Middle frontal gyrus (tissue), 1 donor: ENCODE data around the gene INSRR.
A peak's percentile ranks its signal among the peaks of the same experiment; 100 is the strongest.

Source experiments
- DNase-seq: peaks from one replicate; pipeline ENCODE4 v3.0.0-alpha.2; 2015; ENCODE audit warnings: low spot score; ENCODE audit errors: extremely low spot score

The INSRR gene

DNA sequence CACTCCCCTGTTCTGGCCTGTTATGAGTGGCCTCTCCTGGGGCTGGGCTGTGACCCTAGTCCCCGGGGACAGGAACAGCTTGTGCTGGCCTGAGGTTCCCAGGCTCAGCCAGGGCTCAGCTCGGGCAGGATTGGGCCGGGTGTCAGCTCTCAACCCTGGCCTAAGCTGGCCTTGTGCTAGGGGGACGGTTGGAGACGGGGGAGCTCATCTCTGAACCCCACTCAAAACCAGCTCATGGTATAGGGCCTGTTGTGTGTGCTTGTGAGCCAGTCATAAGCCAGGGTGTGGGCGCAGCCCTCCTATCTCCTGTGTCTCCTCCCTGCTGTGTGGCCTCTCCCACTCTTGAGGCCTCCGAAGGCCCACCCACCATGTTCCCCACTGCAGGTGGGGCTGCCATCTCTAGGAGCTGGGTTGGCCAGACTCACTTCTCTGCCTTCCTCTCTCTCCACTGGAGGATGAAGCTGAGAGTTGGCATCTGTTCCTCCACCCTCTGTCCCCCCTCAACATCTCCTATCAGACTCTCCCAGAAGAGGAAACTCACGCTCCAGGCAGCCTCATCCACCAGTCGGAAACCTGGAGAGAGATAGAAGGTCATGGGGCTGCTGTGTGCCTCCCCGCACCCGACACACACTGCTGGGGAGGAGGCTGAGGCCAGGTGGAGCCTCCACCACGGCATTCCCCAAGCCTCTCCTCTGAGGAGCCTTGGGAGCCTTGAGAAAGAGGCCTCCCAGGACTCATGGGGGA lies 36.0 kb upstream of the INSRR start:
- no peak for DNase-seq

DNA sequence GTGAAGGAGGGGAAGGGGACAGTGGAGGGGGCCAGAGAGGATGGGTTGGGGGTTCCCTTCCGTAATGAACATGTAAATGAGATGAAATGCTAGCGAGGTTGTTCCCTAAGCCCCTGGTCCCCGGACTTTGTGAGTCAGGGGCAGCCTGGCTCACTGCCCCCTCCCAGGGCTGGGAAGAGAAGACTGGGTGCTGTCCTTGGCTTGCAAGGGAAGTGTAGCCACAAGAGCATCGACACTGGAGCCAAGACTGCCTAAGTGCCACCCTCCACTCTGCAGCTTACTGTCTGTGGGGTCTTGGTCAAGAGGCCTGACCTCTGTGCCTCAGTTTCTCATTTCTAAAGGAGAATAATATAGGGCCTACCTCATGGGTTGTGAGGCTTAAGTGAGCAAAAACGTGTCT lies 35.1 kb upstream of the INSRR start:
- DNase-seq: no peak

DNA sequence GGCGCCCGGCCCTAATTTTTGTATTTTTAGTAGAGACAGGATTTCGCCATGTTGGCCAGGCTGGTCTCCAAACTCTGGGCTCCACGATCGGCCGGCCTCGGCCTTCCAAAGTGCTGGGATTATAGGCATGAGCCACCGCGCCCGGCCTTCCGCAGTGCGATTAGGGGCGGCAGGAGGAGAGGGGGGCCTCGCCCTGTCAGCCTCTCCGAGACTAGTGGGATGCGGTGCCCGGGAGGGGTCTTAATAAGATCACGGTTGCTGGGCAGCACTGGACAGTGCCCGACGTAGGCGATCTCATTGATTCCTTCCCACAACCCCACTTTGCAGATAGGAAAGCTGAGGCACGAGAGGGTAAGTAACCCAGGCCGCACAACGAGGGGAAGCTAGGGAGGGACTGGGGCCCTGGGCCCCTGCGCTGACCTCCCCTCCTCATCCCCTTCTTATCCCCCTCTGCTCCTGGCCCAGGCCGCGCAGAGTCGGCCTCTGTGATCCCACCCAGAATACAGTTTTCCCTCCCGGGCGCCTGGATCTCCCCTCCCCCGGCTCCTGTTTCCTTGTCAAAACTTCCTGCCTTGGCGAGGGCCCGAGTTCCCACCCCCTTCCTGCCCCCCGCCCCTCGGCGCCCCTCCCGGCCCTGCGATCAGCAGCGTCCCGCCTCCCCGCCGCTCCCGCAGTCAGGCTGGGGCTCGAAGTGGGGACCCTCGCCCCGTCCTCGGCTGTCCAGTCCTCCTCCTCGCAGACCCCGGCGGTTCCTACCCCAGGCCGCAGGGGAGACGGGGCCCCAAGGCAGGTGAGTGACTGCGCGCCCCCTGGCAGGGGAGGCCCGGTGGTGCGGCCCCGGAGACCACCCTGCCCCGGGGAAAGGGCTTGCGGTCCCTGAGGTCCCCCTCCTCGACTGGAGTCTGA lies 34.4 kb upstream of the INSRR start, which contains the start of gene PEAR1:
Gene PEAR1 (plus strand): TSS at position 671 of the 906 bp plus-strand sequence. CDS start 10,209 bp downstream, outside the sequence.
- DNase-seq: no peak

DNA sequence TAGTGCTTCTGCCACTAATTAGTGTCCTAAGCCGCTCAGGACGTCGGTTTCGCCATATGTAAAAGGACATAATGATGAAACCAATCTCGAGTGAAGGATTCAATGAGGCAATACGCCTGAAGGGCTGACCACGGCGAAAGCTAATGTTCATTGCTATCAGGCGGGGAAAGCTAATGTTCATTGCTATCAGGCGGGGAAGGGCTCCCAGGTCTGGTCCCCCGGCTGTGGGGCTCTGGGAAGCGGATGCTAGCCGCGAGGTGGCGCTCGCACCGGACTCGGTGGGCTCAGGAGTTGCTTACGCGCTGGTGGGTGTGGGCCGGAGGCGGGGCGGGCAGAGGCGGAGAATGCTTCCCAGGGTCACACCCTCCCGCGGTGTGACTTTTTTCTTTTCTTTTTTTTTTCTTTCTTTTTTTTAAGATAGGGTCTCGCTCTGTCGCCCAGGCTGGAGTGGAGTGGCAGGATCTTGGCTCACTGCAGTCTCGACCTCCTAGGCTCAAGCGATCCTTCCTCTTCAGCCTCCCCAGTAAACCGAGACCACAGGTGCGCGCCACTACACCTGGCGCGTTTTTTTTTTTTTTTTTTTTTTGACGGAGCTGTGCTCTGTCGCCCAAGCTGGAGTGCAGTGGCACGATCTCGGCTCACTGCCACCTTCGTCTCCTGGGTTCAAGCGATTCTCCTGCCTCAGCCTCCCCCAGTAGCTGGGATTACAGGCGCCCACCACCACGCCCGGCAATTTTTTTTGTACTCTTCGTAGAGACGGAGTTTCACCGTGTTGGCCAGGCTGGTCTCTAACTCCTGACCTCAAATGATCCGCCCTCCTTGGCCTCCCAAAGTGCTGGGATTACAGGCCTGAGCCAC lies 33.5 kb upstream of the INSRR start:
- DNase-seq: peak; percentile 40

DNA sequence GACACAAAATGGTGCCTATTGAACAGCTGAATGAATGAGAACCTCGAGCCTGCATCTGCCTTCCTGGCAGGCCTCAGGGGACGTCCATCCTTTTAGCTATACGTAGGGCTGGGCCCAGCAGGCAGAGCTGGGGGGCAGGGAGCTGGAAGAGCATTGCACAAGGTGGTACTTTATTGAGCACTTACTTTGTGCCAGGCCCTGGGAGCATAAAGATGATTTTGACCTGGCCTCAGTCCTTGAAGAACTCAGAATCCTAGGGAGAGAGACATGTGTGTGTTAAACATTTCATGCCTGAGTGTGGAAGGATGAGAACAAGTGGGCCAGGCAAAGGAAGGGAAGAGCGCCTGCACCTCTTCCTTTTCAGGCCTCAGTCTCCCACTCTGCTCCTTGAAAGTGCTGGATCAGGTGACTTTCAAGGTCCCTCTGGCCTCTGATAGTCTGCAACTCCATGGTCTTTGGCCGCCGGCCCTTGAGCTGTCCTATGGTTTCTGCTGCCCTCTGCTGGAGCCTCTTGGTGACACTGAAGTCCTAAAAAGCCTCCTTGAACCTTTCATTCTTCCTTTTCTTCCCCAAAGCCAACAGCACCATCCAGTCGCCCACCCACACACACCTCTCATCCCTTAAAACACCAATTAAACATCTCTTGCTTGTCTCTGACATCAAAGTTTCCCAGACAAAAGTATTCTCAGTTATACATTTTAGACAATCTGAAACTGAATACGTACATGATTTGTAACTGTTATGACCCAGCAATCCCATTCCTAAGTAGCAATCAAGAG lies 31.1 kb upstream of the INSRR start:
- DNase-seq: peak; percentile 46

DNA sequence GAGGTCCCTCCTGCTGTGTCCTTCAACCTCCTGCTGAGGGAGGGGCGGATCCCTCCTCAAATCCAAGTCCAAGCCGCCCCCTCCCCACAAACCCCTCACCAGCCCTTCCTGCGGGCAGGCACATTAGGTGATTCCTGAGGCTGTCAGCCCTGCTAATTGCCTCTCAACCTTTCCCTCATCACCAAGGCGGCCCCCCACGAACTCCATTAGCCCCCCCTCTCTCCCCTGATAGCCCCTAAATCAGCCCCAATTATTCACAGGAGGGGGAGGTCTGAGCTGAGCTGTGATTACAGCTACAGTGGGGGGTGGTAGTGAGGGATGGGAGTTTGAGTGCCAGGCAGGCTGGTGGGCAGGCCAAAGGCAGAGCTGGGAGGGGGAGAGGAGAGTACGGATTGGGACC lies 28.8 kb upstream of the INSRR start:
- no peak for DNase-seq

DNA sequence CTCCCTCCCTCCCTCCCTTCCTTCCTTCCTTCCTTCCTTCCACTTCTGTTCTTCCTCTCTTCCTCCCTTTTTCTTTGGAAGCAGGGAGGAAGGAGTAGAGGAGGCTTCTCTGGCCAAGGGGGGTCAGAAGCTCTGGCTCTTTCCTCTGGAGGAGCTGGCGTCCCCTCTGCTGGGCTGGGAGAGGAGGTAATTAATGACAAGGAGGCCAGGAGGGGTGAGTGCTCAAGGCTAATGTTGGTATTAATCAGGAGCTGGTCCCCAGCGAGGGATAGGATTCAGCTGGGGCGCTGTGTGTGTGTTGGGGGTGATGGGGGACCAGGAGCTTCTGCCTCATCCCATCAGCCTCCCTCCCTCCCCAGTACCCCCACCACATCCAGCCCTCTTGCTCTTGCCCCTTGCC lies 28.4 kb upstream of the INSRR start:
- DNase-seq: no peak

DNA sequence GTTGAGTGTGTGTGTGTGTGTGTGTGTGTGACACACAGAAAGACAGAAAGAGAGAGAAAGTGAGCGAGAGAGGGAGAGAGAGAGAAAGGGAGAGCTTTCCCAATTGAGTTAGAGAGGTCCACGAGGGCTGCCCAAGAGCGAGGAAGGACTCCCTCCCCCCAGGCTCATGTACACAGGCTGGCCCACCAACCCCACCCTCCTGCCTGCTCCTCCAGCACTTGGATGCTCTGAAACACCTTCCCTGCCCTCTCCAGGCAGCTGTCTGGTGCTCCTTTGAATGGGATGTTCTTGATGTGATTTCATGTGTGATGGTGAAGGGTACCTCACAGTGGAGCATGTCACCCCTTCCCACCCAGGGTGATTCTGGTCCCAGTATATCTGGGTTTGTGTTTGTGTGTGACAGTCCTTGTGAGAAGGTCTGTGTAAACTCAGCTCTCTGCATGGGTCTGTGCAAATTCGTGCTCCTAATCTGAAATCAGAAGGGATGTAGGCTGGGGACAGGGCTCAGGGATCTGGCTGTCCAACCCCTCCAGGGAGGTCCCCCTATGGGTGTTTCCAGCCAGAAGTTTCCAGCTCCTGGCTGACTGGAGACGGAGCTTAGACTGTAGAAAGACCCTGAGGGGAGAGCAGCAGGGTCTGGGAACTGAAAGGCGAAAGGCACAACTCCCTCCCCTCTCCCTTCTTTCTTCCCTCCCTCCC lies 27.8 kb upstream of the INSRR start:
- DNase-seq: no peak

DNA sequence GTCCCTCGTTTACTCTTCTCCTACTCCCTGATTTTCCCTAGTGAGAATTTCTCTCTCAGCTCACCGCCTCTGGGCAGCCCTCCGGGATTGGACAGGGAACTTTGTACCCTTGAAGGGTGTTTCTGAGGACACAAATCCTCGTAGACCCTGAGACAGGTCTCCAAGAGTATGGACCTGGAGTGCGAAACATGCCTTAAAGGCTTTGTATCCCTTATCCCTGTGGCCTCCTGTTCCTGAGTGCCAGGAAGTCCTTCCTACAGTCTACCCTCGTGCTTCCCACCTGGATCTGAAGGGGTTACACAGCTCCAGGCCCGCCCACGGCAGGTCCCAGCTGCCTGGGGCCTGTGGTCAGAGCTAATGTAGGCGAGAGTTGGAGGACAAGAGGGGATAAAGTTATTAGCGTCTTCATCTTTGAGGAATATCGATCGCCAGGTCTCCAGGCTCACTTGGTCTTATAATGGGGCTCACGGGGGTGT lies 27.0 kb upstream of the INSRR start:
- no peak for DNase-seq

DNA sequence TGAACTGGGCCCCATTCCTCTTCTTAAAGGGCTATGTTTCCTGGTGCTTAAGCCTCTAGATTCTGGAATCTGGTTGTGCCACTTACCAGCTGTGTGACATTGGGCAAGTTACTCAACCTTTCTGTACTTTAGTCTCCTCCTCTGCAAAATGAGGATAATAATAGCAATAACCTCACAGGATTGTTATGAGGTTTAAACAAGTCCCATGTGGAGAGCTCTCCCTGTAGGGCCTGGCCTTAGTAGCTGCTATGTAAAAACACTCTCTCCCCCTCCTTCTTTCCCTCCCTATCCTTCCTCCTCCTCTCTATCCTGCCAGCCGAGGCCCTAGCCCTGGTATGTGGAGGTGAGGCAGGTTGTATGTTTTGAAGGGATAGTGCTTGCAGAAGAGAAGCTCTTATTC lies 26.4 kb upstream of the INSRR start:
- DNase-seq: no peak

DNA sequence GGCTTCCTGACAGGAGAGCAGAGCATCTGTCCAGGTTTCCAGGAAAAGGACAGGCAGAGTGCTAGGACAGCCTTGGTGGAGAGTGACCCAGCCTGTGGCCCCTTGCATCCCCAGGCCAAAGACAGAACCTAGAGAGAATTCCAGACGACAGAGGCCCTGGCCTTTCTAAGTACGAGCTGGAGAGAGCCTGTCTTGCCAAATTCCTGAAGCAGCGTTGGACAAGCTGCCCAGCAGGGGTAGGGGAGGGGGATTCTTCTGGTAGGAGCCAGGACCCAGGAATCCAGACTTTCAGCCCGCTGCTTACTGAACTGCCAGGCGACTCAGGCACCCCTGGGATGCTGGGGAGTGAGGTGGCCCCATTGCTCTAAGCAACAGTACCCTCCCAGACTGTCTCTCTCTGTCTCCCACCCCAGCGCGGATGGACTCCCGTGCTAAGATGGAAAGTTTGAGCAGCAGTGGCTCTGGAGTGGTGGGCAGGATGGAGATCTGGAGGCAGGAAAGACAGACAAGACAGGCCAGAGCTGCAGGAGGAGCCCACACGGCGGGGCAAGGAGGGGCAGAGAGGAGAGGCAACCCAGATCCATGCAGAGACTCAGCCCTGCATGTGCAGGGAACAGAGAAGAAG lies 25.8 kb upstream of the INSRR start:
- no peak for DNase-seq

DNA sequence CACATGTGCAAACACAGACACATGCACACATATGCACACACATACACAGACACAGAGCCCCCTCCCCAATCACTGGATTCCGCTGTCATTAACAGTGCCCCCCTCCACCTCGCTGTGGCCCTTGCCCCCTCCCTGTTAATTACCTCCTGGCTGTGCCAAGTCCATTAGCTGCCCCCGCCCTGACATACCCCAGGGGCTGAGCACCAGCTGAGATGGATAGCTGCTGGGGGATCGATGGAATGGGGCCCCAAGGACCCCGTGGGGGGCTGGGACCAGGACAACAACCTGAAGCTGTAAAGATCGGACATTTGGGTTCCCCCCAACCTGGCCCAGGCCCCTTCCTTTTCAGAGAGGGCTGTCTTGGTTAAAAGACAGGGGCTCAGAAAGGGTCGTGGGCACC lies 25.0 kb upstream of the INSRR start:
- DNase-seq: no peak

DNA sequence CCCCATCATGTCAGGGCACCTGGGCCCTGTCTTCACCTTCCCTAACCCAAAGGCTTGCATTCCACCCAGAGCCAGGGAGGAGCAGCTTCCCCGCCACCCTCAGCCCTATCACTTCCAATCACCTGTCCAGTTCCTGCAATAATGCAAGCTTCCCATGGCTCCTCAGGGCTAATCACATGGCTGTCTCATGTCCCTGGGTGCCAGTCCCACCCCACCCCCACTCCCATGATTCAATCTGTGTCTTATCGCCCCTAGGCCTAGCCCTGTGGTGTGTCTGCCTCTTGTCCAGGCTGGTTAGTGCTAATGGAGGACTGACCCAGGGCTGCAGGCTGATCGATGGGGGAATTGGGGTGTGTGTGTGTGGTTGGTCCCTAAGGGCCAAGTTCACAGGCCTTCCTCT lies 23.6 kb upstream of the INSRR start:
- DNase-seq: no peak

DNA sequence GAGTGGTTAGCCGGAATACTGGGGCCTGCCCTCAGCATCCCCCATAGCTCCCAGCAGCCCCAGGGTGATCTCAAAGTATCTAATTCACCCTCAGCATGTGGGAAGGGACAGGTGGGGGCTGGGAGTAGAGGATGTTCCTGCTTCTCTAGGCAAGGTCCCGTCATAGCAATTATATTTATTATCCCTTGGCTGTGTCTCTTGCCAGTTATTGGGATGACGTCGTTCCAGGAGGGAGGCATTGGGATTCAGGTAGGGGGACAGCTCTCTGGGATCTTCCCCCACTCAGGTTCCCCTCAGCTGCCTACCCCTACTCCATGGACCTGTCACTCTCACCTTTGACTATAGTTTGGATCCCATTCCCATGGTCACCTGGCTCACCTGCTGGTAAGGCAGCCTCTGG lies 22.7 kb upstream of the INSRR start:
- DNase-seq: no peak

DNA sequence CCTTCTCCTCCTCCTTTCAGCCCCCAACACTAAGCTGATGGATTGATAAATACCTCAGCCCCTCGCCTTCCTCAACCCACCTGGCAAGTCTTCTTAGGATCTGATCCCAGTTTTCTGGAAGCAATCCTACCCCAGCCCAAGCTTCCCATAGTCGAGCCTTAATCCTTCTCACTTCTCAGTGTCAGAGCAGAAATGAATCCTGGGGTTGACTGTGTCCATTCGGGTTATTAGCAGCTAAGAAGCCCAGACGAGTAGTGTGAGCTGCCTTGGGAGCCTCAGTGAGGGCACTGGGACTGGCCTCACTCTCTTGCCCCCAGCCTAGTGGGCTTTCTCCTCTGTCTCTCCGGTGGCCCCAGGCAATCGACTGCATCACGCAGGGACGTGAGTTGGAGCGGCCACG lies 22.2 kb upstream of the INSRR start:
- DNase-seq: no peak

DNA sequence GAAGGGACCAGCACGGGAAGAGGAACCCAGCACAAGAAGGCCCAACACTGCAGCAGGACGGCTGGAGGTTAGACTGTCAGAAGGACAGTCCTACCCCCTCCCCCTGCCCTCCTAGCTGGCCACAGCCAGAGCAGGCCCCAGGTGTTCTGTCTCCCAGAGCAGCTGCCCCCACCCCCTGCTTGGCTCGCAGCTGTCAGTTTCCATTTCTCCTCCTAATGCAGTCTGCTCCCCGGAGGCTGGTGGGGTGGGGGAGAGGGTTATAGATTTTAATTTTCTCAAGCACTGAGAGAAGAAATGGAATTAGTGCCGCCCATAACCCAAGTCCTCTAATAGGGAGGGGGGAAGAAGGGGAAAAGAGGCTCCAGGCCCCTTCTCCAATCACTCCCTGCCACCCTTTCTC lies 21.6 kb upstream of the INSRR start:
- DNase-seq: no peak

DNA sequence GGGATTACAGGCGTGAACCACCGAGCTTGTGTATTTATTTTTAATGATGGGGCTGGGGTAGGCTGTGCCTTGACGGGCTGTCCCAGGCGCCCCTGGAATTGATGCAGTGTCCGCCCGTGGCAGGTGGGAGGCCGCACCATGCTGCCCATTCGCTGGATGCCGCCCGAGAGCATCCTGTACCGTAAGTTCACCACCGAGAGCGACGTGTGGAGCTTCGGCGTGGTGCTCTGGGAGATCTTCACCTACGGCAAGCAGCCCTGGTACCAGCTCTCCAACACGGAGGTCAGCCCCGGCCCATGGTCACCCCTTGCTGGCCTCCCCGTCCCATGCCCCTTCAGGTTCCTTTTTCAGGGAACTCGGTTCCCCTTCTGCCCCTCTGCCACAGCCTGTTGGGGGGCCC lies 21.0 kb upstream of the INSRR start:
- DNase-seq: no peak

DNA sequence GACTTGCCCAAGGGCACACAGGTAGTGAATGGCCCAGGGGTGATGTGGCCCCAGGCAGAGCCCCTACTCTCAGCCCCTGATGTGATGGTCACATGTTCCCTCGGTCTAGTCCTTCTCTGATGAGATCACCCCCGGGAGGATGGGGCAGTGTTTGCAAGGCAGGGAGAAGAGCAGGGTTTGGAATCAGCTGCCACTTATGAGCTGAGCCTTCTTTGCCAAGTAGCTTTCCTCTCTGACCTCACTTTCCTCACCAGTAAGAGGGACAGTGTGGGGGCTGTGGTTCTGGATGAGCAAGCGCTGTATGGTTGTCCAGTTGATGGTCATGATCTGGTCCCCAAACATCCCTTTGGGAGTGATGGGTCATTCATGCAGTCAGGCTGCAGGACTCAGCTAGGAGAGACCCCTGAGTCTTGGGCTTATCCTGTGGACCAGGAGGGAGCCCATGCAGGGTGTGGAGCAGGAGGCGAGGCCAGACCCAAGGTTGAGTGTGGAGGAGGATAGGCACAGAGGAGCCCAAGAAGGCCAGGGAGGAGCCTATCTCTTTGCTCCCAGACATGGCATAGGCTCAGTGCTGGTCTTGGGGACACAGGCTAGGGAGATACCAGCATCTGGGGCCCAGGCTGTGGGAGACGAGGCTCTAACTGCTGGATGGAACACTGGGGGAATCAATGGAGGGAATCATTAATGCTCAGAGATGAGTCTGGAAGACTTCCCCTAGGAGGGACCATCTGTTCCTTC lies 18.7 kb upstream of the INSRR start:
- DNase-seq: no peak

DNA sequence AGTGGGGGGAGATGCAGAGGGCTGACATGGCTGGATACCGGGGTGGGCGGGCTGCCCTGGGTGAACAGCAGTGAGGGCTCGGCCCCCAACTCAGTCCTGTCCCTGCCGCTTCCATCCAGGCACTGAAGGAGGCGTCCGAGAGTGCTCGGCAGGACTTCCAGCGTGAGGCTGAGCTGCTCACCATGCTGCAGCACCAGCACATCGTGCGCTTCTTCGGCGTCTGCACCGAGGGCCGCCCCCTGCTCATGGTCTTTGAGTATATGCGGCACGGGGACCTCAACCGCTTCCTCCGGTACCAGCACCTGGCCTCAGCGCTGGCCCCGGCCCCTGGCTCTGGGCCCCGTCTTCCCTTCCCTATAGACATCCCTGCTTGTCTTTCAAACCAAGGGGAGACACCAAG lies 17.4 kb upstream of the INSRR start:
- DNase-seq: no peak
